Liver (tissue), 9 donors: Measurements from ENCODE around the gene ICAM3. TPM values are rescaled to one million over a fixed set of nuclear protein-coding genes. Genes with fewer than 3 reads are reported as not detected.
A peak's percentile ranks its signal among the peaks of the same experiment; 100 is the strongest.

ENCODE experiments used
- DNase-seq: peaks from one replicate; pipeline ENCODE4 v3.0.0-alpha.2; 2017; ENCODE audit warnings: low spot score
- H3K27ac ChIP-seq, 2 donors: one replicate each; pipeline ENCODE4 v1.7.0; 2013; ENCODE audit warnings: inconsistent platforms in 2 of 2, low read length in 2 of 2, control low read depth in 1 of 2, low read depth in 1 of 2, mild to moderate bottlenecking in 1 of 2
- H3K27me3 ChIP-seq, 4 donors: one replicate each; pipeline versions ENCODE4 v1.6.1 to v1.7.0; 2013; ENCODE audit warnings: low read length in 3 of 4, inconsistent platforms in 1 of 4, mild to moderate bottlenecking in 1 of 4, moderate library complexity in 1 of 4; ENCODE audit not compliant: control insufficient read depth in 4 of 4, insufficient read depth in 4 of 4
- H3K36me3 ChIP-seq, 4 donors: one replicate each; pipeline versions ENCODE4 v1.6.1 to v1.7.0; 2013; ENCODE audit warnings: low read length in 3 of 4, mild to moderate bottlenecking in 3 of 4, low read depth in 1 of 4, moderate library complexity in 1 of 4; ENCODE audit not compliant: control insufficient read depth in 4 of 4, insufficient read depth in 3 of 4
- H3K4me1 ChIP-seq, 4 donors: one replicate each; pipeline versions ENCODE4 v1.6.1 to v1.7.0; 2013; ENCODE audit warnings: low read length in 3 of 4, mild to moderate bottlenecking in 3 of 4, moderate library complexity in 1 of 4; ENCODE audit not compliant: control insufficient read depth in 4 of 4, insufficient read depth in 4 of 4
- H3K4me3 ChIP-seq, 3 donors: one replicate each; pipeline versions ENCODE4 v1.6.1 to v1.7.0; 2013; ENCODE audit warnings: low read length in 3 of 3, control low read depth in 1 of 3, low read depth in 1 of 3, mild to moderate bottlenecking in 1 of 3
- H3K9ac ChIP-seq, 2 donors: one replicate each; pipeline ENCODE4 v1.7.0; 2013; ENCODE audit warnings: low read length in 2 of 2, mild to moderate bottlenecking in 2 of 2, moderate library complexity in 2 of 2, control low read depth in 1 of 2, low read depth in 1 of 2
- H3K9me3 ChIP-seq, 4 donors: one replicate each; pipeline versions ENCODE4 v1.6.1 to v1.7.0; 2013; ENCODE audit warnings: low read length in 3 of 4; ENCODE audit not compliant: control insufficient read depth in 4 of 4
- CTCF ChIP-seq: fragments of 150-350 bp; IDR thresholded peaks from 2 replicates; pipeline ENCODE4 v1.5.1; 2017; ENCODE audit warnings: improper control_type of control experiment, low read depth, low read length; ENCODE audit not compliant: missing input control
- EGR1 ChIP-seq, 2 donors: IDR thresholded peaks; 2 replicates each; pipeline ENCODE4 v1.6.1; 2016 to 2018; ENCODE audit warnings: antibody characterized with exemption in 2 of 2, low read depth in 2 of 2
- FOXA1 ChIP-seq: IDR thresholded peaks from 2 replicates; pipeline ENCODE4 v1.6.1; 2016; ENCODE audit warnings: antibody characterized with exemption
- FOXA2 ChIP-seq: IDR thresholded peaks from 2 replicates; pipeline ENCODE4 v1.6.1; 2016; ENCODE audit warnings: antibody characterized with exemption
- HNF4A ChIP-seq, 2 donors: conservative IDR thresholded peaks; 2 replicates each; pipeline ENCODE4 v1.6.1; 2016; ENCODE audit warnings: antibody characterized with exemption in 2 of 2, mild to moderate bottlenecking in 2 of 2
- JUND ChIP-seq, 2 donors: IDR thresholded peaks; 2 replicates each; pipeline ENCODE4 v1.6.1; 2016; ENCODE audit warnings: antibody characterized with exemption in 2 of 2
- NR2F2 ChIP-seq: IDR thresholded peaks from 2 replicates; pipeline ENCODE4 v1.6.1; 2016; ENCODE audit warnings: antibody characterized with exemption
- RAD21 ChIP-seq, 2 donors: IDR thresholded peaks; 2 replicates each; pipeline ENCODE4 v1.6.1; 2016; ENCODE audit warnings: antibody characterized with exemption in 2 of 2, mild to moderate bottlenecking in 2 of 2
- SP1 ChIP-seq: IDR thresholded peaks from 2 replicates; pipeline ENCODE4 v1.6.1; 2018; ENCODE audit warnings: antibody characterized with exemption, mild to moderate bottlenecking
- TAF1 ChIP-seq: conservative IDR thresholded peaks from 2 replicates; pipeline ENCODE4 v1.6.1; 2016; ENCODE audit warnings: antibody characterized with exemption, mild to moderate bottlenecking
- YY1 ChIP-seq: IDR thresholded peaks from 2 replicates; pipeline ENCODE4 v1.6.1; 2016; ENCODE audit warnings: antibody characterized with exemption, mild to moderate bottlenecking
- ZBTB33 ChIP-seq: IDR thresholded peaks from 2 replicates; pipeline ENCODE4 v1.6.1; 2016; ENCODE audit warnings: antibody characterized with exemption
- WGBS: extraction: QIAGEN DNeasy Blood & Tissue Kit; methylation state at CpG from one replicate; pipeline ENCODE4 v1.1.7; 2013; 5-methylcytosine and 5-hydroxymethylcytosine counted together
- polyA plus RNA-seq, 2 donors: library from polyadenylated mRNA; stranded (reverse) in 1 of 2; unstranded in 1 of 2; fragments of 200-250 nt in 1 of 2; fragments of >200 nt in 1 of 2; fragmentation: Nextera tagmentation in 1 of 2; extraction: Ambion mirVana in 1 of 2; gene quantifications; one replicate each; pipeline versions ENCODE4 v1.2.1 to v1.2.3, GENCODE V29; 2013 to 2015
- total RNA-seq, 2 donors: library from RNA; depleted of rRNA; stranded (reverse); fragments of >200 nt; gene quantifications; one replicate each; pipeline ENCODE4 v1.2.3, GENCODE V29; 2014
- TF ChIP-seq, protein P1 (sequence below): IDR thresholded peaks from 2 replicates; pipeline ENCODE4 v1.6.1; 2016; ENCODE audit warnings: antibody characterized with exemption, mild to moderate bottlenecking
- TF ChIP-seq, protein P2 (sequence below): IDR thresholded peaks from 2 replicates; pipeline ENCODE4 v1.6.1; 2016; ENCODE audit warnings: antibody characterized with exemption
- TF ChIP-seq, protein P3 (sequence below): IDR thresholded peaks from 2 replicates; pipeline ENCODE4 v1.6.1; 2016; ENCODE audit warnings: antibody characterized with exemption
- donor health status: healthy.
- donor health status: healthy.
- donor health status: healthy.
- donor health status: healthy.
- donor health status: healthy.

The ICAM3 gene
- total RNA-seq: 10 to 100 TPM; 15.9 to 18.1 TPM
- 10 to 100 TPM; 24.0 to 62.8 TPM for polyA plus RNA-seq

DNA sequence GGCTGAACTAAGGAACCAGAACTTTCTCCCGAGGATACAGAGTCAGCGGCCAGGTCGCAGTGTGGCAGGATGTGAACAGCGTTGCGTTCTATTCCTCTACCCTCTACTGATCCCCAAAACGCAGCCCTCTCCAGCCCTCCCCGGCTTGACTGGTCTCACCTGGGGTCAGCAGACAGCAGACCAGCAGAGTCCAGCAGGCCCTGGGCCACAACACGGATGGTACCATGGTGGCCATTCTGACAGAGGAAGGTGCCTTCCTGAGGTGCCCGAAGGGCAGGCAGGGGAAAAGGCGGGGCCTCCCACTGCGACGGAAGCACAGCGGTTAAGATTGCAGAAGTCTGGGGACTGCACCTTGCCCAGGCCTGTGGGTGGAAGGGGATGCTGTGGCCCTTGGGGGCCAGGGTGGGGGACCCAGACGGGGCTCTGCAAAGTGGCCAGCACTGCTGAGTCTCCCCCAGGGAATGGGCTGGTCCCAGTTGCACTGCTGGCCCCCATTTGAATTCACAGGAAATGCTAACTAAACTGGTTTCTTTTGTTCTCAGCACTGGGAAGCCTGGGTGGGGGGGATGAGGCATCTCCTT is at the start of gene ICAM3:
ICAM3 (minus strand) TSS at position 245 of the 581 bp plus-strand sequence; CDS start at position 235, 10 bp downstream.
- peaks cover 7 to 24% (median 14%) of the 10 kb centered on the region in 4 donors for H3K4me1 ChIP-seq
- no peak for DNase-seq
- no peaks in the 10 kb centered on the region for H3K9me3 ChIP-seq
- no peaks in the 10 kb centered on the region for H3K27me3 ChIP-seq
- peak within 1 kb of the TSS in 1 of 3 donors; percentile 3 for H3K4me3 ChIP-seq
- 67% methylated on average over 14 of the region's 14 CpGs for WGBS
- peak within 1 kb of the TSS in 1 of 2 donors; percentile 20 for H3K9ac ChIP-seq
- peak within 1 kb of the TSS; percentile 1 to 46 for H3K27ac ChIP-seq
- H3K36me3 ChIP-seq: no peaks in the 10 kb centered on the region
- TF ChIP-seq TAF1 (no peak), NR2F2 (no peak), RAD21 (IDR thresholded peaks at IDR 0.05) (no peak), HNF4A (conservative IDR thresholded peaks at IDR 0.05) (no peak), ZBTB33 (no peak), EGR1 (IDR thresholded peaks at IDR 0.05; ENCODE audit: low read depth in 2 of 2) (no peak), SP1 (no peak), FOXA1 (no peak), FOXA2 (no peak), CTCF (no peak)
- TF ChIP-seq, protein P1, sequence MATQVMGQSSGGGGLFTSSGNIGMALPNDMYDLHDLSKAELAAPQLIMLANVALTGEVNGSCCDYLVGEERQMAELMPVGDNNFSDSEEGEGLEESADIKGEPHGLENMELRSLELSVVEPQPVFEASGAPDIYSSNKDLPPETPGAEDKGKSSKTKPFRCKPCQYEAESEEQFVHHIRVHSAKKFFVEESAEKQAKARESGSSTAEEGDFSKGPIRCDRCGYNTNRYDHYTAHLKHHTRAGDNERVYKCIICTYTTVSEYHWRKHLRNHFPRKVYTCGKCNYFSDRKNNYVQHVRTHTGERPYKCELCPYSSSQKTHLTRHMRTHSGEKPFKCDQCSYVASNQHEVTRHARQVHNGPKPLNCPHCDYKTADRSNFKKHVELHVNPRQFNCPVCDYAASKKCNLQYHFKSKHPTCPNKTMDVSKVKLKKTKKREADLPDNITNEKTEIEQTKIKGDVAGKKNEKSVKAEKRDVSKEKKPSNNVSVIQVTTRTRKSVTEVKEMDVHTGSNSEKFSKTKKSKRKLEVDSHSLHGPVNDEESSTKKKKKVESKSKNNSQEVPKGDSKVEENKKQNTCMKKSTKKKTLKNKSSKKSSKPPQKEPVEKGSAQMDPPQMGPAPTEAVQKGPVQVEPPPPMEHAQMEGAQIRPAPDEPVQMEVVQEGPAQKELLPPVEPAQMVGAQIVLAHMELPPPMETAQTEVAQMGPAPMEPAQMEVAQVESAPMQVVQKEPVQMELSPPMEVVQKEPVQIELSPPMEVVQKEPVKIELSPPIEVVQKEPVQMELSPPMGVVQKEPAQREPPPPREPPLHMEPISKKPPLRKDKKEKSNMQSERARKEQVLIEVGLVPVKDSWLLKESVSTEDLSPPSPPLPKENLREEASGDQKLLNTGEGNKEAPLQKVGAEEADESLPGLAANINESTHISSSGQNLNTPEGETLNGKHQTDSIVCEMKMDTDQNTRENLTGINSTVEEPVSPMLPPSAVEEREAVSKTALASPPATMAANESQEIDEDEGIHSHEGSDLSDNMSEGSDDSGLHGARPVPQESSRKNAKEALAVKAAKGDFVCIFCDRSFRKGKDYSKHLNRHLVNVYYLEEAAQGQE: no peak
- TF ChIP-seq, protein P2, sequence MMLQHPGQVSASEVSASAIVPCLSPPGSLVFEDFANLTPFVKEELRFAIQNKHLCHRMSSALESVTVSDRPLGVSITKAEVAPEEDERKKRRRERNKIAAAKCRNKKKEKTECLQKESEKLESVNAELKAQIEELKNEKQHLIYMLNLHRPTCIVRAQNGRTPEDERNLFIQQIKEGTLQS: no peak

- no peak overlapping the region for H3K27ac ChIP-seq
- H3K4me3 ChIP-seq: no peak overlapping the region
- no peak overlapping the region for H3K9ac ChIP-seq
- no peaks in the 10 kb centered on the region for H3K9me3 ChIP-seq
- H3K27me3 ChIP-seq: no peaks in the 10 kb centered on the region
- 0% methylated on average over 3 of the region's 3 CpGs for WGBS
- DNase-seq: peak; percentile 98
- H3K36me3 ChIP-seq: peaks cover 9 to 29% (median 17%) of the 10 kb centered on the region in 4 donors
- H3K4me1 ChIP-seq: peaks cover 0 to 6% (median 2%) of the 10 kb centered on the region in 4 donors
- peak; percentile 27 for TF ChIP-seq SP1
- TF ChIP-seq, protein P1: no peak
- no peak for TF ChIP-seq HNF4A (conservative IDR thresholded peaks at IDR 0.05)
- no peak for TF ChIP-seq ZBTB33
- no peak for TF ChIP-seq JUND (IDR thresholded peaks at IDR 0.05)
- peak; percentile 94 to 95 for TF ChIP-seq RAD21 (IDR thresholded peaks at IDR 0.05)
- TF ChIP-seq NR2F2: no peak
- TF ChIP-seq, protein P3, sequence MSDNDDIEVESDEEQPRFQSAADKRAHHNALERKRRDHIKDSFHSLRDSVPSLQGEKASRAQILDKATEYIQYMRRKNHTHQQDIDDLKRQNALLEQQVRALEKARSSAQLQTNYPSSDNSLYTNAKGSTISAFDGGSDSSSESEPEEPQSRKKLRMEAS: no peak
- TF ChIP-seq YY1: no peak
- TF ChIP-seq FOXA1: no peak
- TF ChIP-seq EGR1 (IDR thresholded peaks at IDR 0.05; ENCODE audit: low read depth in 2 of 2): no peak
- TF ChIP-seq FOXA2: no peak
Observed at GRCh38 chr19:10388957-10389356, 49.5 kb upstream of the ICAM3 start.
